ENCODE measurements around the gene TSC2.

TSC2 gene

DNA sequence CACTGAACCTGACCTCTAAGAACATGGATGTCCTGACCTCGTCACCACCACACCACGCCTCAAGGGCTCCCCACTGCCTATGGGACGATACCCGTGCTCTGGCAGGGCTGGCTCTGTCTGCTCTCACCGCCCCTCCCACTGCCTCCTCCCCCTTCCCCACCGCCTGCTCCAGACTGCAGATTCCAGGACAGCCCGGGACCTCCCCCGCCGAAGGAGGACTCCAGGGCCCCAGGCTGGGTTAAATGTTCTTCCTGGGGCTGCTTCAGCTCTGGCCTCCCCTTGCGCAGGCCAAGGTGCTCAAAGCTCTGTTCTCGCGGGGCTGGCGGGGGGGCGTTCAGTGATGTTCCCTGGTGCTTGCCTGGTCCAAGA, 25.1 kb upstream of the TSC2 start:
- H3K4me3 ChIP-seq (ENCODE audit: low read depth, low read length), result no peak overlapping the region
- TF ChIP-seq, protein P1, sequence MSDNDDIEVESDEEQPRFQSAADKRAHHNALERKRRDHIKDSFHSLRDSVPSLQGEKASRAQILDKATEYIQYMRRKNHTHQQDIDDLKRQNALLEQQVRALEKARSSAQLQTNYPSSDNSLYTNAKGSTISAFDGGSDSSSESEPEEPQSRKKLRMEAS (IDR thresholded peaks at IDR 0.05; ENCODE audit: low read depth, low read length), result no peak
- TF ChIP-seq MYC (IDR thresholded peaks at IDR 0.05; ENCODE audit: low read depth, low read length), result no peak
- TF ChIP-seq POLR2A (IDR thresholded peaks at IDR 0.05; ENCODE audit: extremely low read depth, insufficient read length), result no peak
- TF ChIP-seq, protein P2, sequence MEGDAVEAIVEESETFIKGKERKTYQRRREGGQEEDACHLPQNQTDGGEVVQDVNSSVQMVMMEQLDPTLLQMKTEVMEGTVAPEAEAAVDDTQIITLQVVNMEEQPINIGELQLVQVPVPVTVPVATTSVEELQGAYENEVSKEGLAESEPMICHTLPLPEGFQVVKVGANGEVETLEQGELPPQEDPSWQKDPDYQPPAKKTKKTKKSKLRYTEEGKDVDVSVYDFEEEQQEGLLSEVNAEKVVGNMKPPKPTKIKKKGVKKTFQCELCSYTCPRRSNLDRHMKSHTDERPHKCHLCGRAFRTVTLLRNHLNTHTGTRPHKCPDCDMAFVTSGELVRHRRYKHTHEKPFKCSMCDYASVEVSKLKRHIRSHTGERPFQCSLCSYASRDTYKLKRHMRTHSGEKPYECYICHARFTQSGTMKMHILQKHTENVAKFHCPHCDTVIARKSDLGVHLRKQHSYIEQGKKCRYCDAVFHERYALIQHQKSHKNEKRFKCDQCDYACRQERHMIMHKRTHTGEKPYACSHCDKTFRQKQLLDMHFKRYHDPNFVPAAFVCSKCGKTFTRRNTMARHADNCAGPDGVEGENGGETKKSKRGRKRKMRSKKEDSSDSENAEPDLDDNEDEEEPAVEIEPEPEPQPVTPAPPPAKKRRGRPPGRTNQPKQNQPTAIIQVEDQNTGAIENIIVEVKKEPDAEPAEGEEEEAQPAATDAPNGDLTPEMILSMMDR (IDR thresholded peaks at IDR 0.05; ENCODE audit: low read depth, low read length), result no peak
- no peak for DNase-seq (ENCODE audit: low read depth)

DNA sequence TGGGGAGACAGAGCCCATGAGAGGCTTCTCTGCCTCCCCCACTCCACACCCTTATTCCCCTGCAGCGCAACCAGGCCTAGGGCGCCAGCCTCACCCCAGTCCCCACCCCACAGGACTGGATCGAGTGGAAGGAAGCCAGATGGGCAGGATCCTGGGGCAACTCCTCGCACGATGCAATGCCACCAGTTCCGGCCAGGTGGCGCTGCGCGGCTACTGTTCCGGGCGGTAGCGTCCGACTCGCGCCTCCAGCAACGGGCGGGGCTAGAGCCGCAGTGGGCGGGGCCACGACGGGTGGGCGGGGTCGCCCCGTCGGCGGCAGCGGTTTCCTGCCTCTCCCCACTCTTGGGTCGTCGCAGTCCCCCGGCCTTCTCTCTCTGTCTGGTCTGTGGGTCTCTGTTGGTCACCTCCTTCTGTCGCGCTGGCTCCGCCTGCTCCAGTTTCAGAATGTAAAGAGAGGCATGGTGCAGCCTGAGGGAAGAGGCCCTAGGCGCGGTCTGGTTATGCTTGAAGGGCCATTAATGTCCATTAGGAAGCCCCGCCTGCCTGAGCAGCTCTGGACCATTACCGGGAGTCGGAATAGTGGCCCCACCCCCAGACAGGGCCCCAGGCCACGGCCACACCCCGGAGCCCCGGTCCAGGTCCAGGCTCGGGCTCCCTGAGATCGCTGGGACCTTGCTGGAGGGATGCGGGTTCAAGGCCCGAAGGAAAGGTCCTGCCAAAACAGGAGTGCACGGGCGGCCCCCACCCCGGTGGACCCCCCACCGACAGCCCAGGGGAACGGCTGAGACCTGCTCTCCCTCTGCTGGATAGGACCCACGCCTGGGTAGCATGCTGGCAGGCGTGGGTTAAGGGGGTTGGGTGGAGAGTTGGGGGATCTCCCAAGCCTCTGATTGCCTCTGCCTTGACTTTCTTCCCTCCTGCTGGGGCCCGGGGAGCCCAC, 24.4 kb upstream of the TSC2 start:
- TF ChIP-seq, protein P1 (IDR thresholded peaks at IDR 0.05; ENCODE audit: low read depth, low read length), result peak; percentile 74
- TF ChIP-seq POLR2A (IDR thresholded peaks at IDR 0.05; ENCODE audit: extremely low read depth, insufficient read length) (peak; percentile 69), MYC (IDR thresholded peaks at IDR 0.05; ENCODE audit: low read depth, low read length) (peak; percentile 63; the same call in 1 of the 2 replicates)
- TF ChIP-seq, protein P2 (IDR thresholded peaks at IDR 0.05; ENCODE audit: low read depth, low read length), result peak; percentile 75
- DNase-seq (ENCODE audit: low read depth), result peak; percentile 87
- no peak overlapping the region for H3K4me3 ChIP-seq (ENCODE audit: low read depth, low read length)

DNA sequence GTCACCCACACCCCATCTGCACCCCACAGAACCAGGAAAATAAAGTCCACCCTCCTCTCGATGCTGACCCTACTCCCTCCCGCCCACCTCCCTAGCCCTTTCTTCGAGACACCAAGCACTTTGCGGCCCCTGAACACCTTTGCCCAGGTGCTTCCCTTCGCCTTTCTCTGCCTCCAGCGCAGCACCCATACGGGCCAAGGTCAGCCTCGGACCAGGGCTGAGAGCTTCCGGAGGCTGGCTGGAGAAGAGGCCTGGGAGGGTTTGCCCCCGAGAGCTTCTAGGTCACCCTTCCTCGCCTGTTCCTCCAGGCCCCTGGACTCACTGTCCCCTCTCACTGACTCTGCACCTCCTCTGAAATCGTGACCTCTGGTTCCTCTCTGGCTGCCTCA, 23.8 kb upstream of the TSC2 start:
- DNase-seq (ENCODE audit: low read depth), result no peak
- H3K4me3 ChIP-seq (ENCODE audit: low read depth, low read length), result no peak overlapping the region
- TF ChIP-seq POLR2A (IDR thresholded peaks at IDR 0.05; ENCODE audit: extremely low read depth, insufficient read length) (no peak), MYC (IDR thresholded peaks at IDR 0.05; ENCODE audit: low read depth, low read length) (no peak)
- TF ChIP-seq, protein P1 (IDR thresholded peaks at IDR 0.05; ENCODE audit: low read depth, low read length), result no peak
- TF ChIP-seq, protein P2 (IDR thresholded peaks at IDR 0.05; ENCODE audit: low read depth, low read length), result no peak

DNA sequence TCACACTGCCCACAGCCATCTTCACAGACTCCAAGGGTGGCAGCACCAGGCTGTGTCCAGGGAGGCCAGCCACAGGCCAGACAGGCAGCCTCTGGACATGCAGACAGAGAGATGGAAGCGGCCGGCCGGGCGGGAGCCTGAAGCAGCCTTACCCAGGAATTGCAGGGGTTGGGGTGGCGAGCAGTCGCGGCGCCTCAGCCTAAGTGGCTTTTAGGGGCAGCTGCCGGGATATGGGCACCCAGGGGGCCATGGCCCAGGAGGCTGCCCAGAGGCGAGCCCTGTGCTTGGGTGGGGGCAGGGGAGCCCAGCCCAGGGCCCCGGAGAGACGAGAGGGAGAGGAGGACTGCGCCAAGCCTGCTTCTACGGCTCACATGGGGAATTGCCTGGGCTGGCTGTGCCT, 22.5 kb upstream of the TSC2 start:
- TF ChIP-seq, protein P2 (IDR thresholded peaks at IDR 0.05; ENCODE audit: low read depth, low read length), result no peak
- TF ChIP-seq, protein P1 (IDR thresholded peaks at IDR 0.05; ENCODE audit: low read depth, low read length), result no peak
- no peak for TF ChIP-seq MYC (IDR thresholded peaks at IDR 0.05; ENCODE audit: low read depth, low read length)
- no peak for TF ChIP-seq POLR2A (IDR thresholded peaks at IDR 0.05; ENCODE audit: extremely low read depth, insufficient read length)
- H3K4me3 ChIP-seq (ENCODE audit: low read depth, low read length), result no peak overlapping the region
- no peak for DNase-seq (ENCODE audit: low read depth)

DNA sequence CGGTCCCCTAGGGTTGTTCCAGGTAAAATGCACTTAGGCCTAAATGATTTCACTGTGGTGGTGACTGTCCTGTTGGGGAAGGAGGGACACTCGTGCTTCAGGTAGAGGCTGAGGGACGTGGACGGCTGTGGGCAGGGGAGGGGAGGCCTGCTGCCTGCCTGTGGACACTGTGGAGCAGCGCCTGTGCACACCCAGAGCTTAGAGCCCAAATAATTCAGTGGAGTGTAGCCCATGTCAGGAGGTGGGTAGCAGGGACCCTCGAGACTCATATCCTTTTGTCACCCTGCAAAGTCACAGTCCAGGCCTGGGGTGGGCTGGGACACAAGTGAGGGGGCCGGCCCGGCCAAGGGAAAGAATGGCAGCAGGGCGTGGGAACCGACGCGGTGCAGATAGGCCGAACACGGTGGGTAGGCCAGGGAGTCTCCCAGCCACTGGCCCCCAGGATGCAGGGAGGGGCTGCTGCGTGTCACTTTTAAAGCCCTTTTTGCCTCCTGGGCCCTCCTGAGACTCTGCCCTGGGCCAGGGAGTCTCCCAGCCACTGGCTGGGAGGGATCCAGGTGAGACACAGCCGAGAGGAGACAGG, 21.8 kb upstream of the TSC2 start:
- no peak overlapping the region for H3K4me3 ChIP-seq (ENCODE audit: low read depth, low read length)
- TF ChIP-seq, protein P2 (IDR thresholded peaks at IDR 0.05; ENCODE audit: low read depth, low read length), result no peak
- TF ChIP-seq POLR2A (IDR thresholded peaks at IDR 0.05; ENCODE audit: extremely low read depth, insufficient read length) (no peak), MYC (IDR thresholded peaks at IDR 0.05; ENCODE audit: low read depth, low read length) (no peak)
- TF ChIP-seq, protein P1 (IDR thresholded peaks at IDR 0.05; ENCODE audit: low read depth, low read length), result no peak
- no peak for DNase-seq (ENCODE audit: low read depth)
